Spinal cord (tissue), 10 donors: ENCODE results near the gene OR4D2. TPM values are rescaled to one million over a fixed set of nuclear protein-coding genes. Genes with fewer than 3 reads are reported as not detected.

Experiments
- DNase-seq, 6 donors: peaks; one replicate each; pipeline versions ENCODE4 v3.0.0 to v3.0.0-alpha.2; 2013 to 2015; ENCODE audit warnings: low spot score in 6 of 6, low read depth in 4 of 6
- H3K27ac ChIP-seq: one replicate; pipeline ENCODE4 v1.5.1; 2013; ENCODE audit warnings: low read depth, low read length, control low read depth
- H3K27me3 ChIP-seq: one replicate; pipeline ENCODE4 v1.6.1; 2013; ENCODE audit warnings: low read length; ENCODE audit not compliant: control insufficient read depth, insufficient read depth
- H3K36me3 ChIP-seq: one replicate; pipeline ENCODE4 v1.6.1; 2013; ENCODE audit warnings: low read length; ENCODE audit not compliant: control insufficient read depth, insufficient read depth
- H3K4me1 ChIP-seq: one replicate; pipeline ENCODE4 v1.6.1; 2013; ENCODE audit warnings: low read length; ENCODE audit not compliant: control insufficient read depth, insufficient read depth
- H3K4me3 ChIP-seq: one replicate; pipeline ENCODE4 v1.5.1; 2013; ENCODE audit warnings: low read depth, low read length, control low read depth
- H3K9me3 ChIP-seq: one replicate; pipeline ENCODE4 v1.6.1; 2013; ENCODE audit warnings: low read length; ENCODE audit not compliant: control insufficient read depth, insufficient read depth
- WGBS: methylation state at CpG from one replicate; pipeline ENCODE4 v1.1.5; 2013; ENCODE audit warnings: missing lambda C conversion rate; ENCODE audit not compliant: insufficient coverage; 5-methylcytosine and 5-hydroxymethylcytosine counted together
- polyA plus RNA-seq, 2 donors: library from polyadenylated mRNA; unstranded; fragments of 120-200 nt; gene quantifications; one replicate each; pipeline ENCODE4 v1.2.1, GENCODE V29; 2013; ENCODE audit not compliant: insufficient read length in 2 of 2
- total RNA-seq, 2 donors: library from RNA; depleted of rRNA in 1 of 2; stranded (reverse); fragments of 120-200 nt in 1 of 2; fragments of >200 nt in 1 of 2; gene quantifications; one replicate each; pipeline versions ENCODE4 v1.2.3 to v1.2.4, GENCODE V29; 2013 to 2014
- donor health status: healthy.

Gene OR4D2
- total and polyA plus RNA-seq, 4 donors: not detected

DNA sequence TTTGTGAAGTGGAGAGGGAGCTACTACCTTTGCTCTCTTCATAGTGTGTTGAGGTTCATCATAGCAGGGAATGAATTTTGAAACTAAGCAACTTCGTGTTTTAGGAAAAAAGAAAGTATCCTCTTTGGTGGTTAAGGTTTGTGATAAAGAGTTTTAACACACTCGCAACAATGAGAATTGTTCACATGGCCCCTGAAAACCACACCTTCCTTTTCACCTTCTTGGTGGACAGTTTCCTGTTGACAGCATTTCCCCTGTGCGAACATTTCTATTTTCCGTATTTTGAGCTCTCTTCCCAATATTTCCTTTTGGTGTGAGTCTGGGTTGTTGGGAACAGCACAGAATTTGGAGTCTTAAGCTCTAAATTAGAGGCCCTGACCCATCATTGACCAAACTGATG is 3.8 kb downstream of the OR4D2 start:
- Histone ChIP-seq H3K4me1 (no peaks in the 10 kb centered on the region), H3K4me3 (no peak overlapping the region), H3K9me3 (no peaks in the 10 kb centered on the region), H3K27ac (no peak overlapping the region), H3K27me3 (peaks cover 9% of the 10 kb centered on the region), H3K36me3 (no peaks in the 10 kb centered on the region)
- no CpG with 5 or more reads among the region's 4 CpGs for WGBS
- DNase-seq: no peak

DNA sequence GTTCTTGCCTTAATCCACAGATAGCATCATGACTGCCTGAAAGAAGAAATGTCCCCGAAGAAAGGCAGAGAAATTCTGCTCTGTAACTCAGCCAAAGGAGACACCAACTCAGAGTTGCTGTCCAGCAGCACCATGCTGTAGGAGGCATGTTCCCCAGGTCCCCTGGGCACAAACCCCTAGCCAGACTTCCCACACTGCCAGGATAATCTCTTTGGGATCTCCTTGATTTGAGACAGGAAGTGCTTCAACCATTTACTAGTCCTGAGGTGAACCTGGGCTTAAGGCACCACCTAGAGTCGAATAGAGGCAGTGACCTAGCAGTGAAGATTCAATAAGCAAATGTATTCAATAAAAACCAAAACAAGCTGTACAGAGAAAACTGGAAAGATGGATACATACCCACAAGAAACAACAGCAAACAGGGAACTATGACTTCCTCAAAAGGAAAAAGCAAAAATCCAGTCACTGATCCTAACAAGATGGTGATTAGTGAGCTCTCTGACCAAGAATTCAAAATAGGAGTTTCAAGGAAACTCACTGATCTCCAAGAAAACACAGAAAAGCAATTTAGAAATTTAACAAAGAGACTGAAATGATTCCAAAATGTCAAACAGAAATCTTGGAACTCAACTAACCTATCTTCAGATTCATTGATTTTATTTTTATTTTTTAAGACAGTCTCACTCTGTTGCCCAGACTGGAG is 5.7 kb downstream of the OR4D2 start:
- Histone ChIP-seq H3K4me1 (no peaks in the 10 kb centered on the region), H3K36me3 (no peaks in the 10 kb centered on the region), H3K9me3 (no peaks in the 10 kb centered on the region), H3K27me3 (peaks cover 8% of the 10 kb centered on the region), H3K27ac (no peak overlapping the region), H3K4me3 (no peak overlapping the region)
- DNase-seq: peak in 2 of 6 donors; percentile 5 to 75
- WGBS: 67% methylated on average over 1 of the region's 2 CpGs

DNA sequence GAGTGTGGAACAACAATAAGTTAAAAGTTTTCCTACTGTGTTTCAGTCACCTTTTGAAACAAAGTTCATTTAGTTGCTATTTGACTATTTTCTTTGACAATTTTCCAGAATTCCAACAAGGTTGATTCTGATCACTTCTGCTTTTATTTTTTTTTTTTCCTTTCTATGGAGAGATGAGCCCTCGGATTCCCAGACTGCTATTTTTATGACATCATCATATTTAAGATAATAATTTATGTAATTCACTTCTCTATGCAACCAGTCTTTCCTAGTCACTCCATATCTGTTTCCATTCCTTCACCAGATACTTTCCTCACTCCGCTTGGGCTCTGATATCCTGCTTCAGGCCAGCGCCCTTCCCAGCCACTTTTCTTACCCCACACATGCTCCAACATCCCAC is 8.1 kb downstream of the OR4D2 start:
- no peaks in the 10 kb centered on the region for H3K4me1 ChIP-seq
- no peak for DNase-seq
- H3K9me3 ChIP-seq: no peaks in the 10 kb centered on the region
- no peak overlapping the region for H3K27ac ChIP-seq
- H3K4me3 ChIP-seq: no peak overlapping the region
- H3K36me3 ChIP-seq: no peaks in the 10 kb centered on the region
- 63% methylated on average over 2 of the region's 3 CpGs for WGBS
- peaks cover 5% of the 10 kb centered on the region for H3K27me3 ChIP-seq

DNA sequence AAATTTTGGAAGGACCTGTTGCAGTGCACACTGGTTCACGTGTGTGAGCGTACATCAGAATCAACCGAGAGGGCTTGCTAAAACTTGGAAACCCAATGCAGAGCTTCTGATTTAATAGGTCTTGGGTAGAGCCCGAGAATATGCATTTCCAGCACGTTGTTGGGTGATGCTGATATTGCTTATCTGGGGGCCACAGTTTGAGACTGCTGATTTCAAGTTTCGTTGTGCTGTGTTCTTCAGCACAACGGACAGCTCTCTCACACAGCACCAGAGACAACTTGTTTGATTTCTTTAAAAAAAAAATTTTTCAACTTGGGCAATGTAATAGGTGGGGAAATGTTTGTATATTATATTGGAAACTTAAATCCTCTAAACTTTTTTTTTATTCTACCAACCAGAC is 9.4 kb downstream of the OR4D2 start:
- DNase-seq: no peak
- Histone ChIP-seq H3K27ac (no peak overlapping the region), H3K4me1 (no peaks in the 10 kb centered on the region), H3K4me3 (no peak overlapping the region), H3K36me3 (no peaks in the 10 kb centered on the region), H3K27me3 (peaks cover 5% of the 10 kb centered on the region), H3K9me3 (no peaks in the 10 kb centered on the region)
- no CpG with 5 or more reads among the region's 7 CpGs for WGBS

DNA sequence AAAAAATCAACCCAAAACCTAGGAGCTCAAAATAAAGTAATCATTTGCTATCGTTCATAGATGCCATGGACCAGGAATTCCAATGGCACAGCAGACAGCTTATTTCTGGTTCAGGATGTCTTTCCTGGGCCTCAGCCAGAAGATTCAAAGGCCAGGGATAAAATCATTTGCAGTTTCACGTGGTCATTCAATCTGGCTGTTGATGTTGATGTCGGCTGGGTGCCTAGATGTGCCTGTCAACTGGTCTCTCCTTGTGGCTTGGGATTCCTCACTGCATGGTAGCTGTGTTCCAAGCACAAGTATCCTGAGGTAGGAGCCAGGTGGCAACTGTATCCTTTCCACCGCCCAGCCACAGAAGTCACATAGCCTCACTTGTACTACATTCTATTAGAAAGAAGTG is 15.0 kb downstream of the OR4D2 start:
- Histone ChIP-seq H3K4me1 (no peaks in the 10 kb centered on the region), H3K4me3 (no peak overlapping the region), H3K9me3 (no peaks in the 10 kb centered on the region), H3K27me3 (peaks cover 3% of the 10 kb centered on the region), H3K27ac (no peak overlapping the region), H3K36me3 (no peaks in the 10 kb centered on the region)
- no peak for DNase-seq
- WGBS: 78% methylated on average over 3 of the region's 4 CpGs

DNA sequence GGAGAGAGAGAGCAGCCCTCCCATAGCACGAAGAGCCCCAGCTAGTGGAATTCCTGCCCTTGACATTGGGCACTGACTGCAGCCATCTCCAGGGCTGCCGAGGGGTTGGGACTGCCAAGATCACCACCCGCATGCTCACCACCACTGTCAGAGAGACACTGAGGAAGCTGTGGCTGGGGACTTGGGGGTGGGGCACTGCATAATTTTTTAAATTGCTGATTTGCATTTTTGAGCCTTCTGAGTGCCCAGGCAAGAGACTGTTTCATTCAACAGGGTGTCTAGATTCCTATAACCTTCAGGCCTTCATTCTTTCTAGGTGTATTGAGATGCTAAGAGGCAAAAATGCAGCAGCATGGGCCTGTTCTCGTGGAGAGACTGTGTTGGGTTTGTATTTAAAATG is 16.7 kb downstream of the OR4D2 start:
- H3K27ac ChIP-seq: no peak overlapping the region
- H3K4me1 ChIP-seq: no peaks in the 10 kb centered on the region
- WGBS: 82% methylated on average over 2 of the region's 4 CpGs
- H3K9me3 ChIP-seq: no peaks in the 10 kb centered on the region
- H3K4me3 ChIP-seq: no peak overlapping the region
- H3K27me3 ChIP-seq: no peaks in the 10 kb centered on the region
- H3K36me3 ChIP-seq: no peaks in the 10 kb centered on the region
- no peak for DNase-seq

DNA sequence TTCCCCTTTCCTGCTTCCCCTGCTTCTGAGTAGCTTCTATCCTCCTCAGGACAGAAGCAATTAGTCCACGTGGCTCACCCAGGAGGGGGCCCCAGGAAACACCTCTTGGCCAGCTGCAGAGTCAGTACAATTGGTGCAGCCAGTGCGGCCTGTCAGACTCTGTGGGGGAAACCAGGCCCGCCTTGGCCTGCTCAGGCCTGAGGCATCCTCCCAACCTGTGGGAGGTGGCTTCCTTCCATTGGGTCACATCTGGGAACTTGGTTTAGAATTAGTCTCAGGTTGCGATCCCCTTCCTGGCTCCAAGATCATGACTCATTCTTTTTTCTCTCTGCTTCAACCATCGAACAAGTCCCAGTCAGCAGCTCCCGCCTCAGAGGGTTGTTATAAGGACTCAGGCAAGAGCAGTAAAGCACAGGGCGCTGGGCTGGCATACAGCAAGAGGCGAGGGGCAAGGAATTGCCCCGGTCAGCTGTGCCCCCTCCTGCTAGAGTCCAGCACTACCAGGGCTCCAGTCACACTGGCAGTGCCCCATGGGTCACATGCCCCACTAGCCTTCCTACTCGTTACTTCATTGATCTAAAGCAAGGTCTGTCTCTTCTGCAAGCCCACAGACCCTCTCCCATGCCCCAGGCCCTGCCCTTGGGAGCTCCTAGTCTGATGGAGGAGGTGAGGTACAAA is 17.7 kb downstream of the OR4D2 start:
- no peak for DNase-seq
- Histone ChIP-seq H3K27me3 (peaks cover 2% of the 10 kb centered on the region), H3K4me3 (no peak overlapping the region), H3K9me3 (no peaks in the 10 kb centered on the region), H3K36me3 (no peaks in the 10 kb centered on the region), H3K4me1 (no peaks in the 10 kb centered on the region), H3K27ac (no peak overlapping the region)
- WGBS: 59% methylated on average over 10 of the region's 10 CpGs

DNA sequence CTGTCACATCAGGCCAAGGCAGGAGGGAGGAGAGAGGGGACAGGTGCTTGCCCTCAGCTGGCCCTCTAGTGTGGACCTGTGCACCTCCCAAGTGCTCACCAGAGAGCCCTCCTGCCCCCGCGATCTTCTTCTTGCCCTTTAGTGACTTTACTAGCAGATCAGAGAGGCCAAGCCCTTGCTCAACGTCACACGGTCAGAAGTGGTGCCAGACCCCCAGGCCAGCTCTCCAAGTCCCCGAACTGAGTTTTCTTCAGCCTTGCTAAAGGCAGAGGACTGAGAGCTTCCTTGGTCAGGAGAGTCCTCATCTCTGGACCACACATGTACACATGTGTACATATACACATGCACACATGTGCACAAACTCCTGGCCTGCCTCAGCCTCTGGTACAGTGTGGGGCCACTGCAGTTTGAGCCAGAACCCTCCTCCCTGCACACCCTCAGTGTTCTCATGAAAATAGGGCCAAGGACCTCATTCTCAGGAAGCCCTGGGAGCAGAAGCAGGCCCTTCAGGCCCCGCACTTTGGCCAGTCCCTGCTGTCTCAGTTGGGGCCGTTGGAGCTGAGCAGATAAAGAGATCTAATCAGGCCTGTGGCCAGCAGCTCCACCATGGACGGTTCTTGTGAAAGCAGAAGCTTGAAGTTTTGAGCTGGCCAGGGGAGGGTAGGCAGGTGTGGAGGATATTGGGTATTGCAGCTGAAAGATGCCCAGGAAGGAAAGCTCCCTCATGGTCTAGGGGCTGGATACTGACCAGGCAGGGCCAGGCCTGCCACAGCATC is 18.4 kb downstream of the OR4D2 start:
- Histone ChIP-seq H3K36me3 (no peaks in the 10 kb centered on the region), H3K4me1 (no peaks in the 10 kb centered on the region), H3K27ac (no peak overlapping the region), H3K9me3 (no peaks in the 10 kb centered on the region), H3K27me3 (peaks cover 2% of the 10 kb centered on the region), H3K4me3 (no peak overlapping the region)
- no peak for DNase-seq
- WGBS: 75% methylated on average over 8 of the region's 8 CpGs

DNA sequence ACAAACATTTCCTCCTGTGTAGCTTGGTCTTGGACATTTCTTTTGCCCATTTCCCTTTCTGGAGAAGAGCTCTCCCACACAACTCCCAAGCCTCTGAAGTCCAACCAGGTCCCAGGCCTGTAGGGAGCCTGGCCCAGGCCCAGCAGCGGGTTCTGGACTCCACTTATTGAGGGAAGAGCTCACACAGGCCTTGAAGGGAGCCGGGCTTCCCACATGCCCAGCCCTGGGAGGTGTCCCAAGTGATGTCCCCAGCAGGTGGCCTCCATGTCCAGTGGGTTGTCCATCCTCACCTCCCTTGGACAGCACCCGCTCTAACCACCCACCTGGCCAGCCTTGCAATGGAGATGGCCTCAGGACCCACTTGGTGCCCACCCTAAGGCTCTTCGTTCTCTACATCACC is 19.8 kb downstream of the OR4D2 start:
- Histone ChIP-seq H3K27me3 (peaks cover 4% of the 10 kb centered on the region), H3K36me3 (no peaks in the 10 kb centered on the region), H3K27ac (no peak overlapping the region), H3K4me3 (no peak overlapping the region), H3K4me1 (no peaks in the 10 kb centered on the region), H3K9me3 (no peaks in the 10 kb centered on the region)
- WGBS: 80% methylated on average over 3 of the region's 4 CpGs
- no peak for DNase-seq
